ENCODE measurements around the gene DSCAM. TPM values are rescaled to one million over a fixed set of nuclear protein-coding genes. Genes with fewer than 3 reads are reported as not detected.

DSCAM gene
- total RNA-seq, 1 donor from 2014 or later = not detected

GRCh38 chr21:40813918-40814317, 33.0 kb downstream of the DSCAM start:
- Mint-ChIP-seq H3K4me3 (no peak overlapping the region), H3K36me3 (no peaks in the 10 kb centered on the region), H3K4me1 (peaks cover 3% of the 10 kb centered on the region), H3K27me3 (ENCODE audit: insufficient read depth, low read depth) (no peaks in the 10 kb centered on the region), H3K27ac (no peak overlapping the region), H3K9me3 (no peaks in the 10 kb centered on the region)
- H3K9ac ChIP-seq = no peak overlapping the region
- no peak overlapping the region for H3K27ac ChIP-seq
- H3K4me1 ChIP-seq = peaks cover 7% of the 10 kb centered on the region
- no peak overlapping the region for H3K4me2 ChIP-seq
- H3F3A ChIP-seq (ENCODE audit: low read depth) = no peaks in the 10 kb centered on the region
- no peaks in the 10 kb centered on the region for H4K20me1 ChIP-seq (ENCODE audit: low read depth)
- no peak overlapping the region for H2AFZ ChIP-seq (replicated peaks)
- no peak for DNase-seq (ENCODE audit: low spot score)
- H3K27me3 ChIP-seq = no peaks in the 10 kb centered on the region
- H3K4me3 ChIP-seq = no peak overlapping the region
- H3K9me3 ChIP-seq (ENCODE audit: low read depth) = no peaks in the 10 kb centered on the region
- H3K79me2 ChIP-seq (ENCODE audit: low read depth) = no peaks in the 10 kb centered on the region
- TF ChIP-seq EZH2phosphoT487 (IDR thresholded peaks at IDR 0.05) = no peak
- no peak for TF ChIP-seq CTCF (IDR thresholded peaks at IDR 0.05)
- no peak for TF ChIP-seq EZH2 (IDR thresholded peaks at IDR 0.05)
- no peaks in the 10 kb centered on the region for H3K36me3 ChIP-seq

GRCh38 chr21:40809673-40810197, 37.2 kb downstream of the DSCAM start:
- Mint-ChIP-seq H3K4me3 (no peak overlapping the region), H3K9me3 (no peaks in the 10 kb centered on the region), H3K27me3 (ENCODE audit: insufficient read depth, low read depth) (peaks cover 5% of the 10 kb centered on the region), H3K36me3 (no peaks in the 10 kb centered on the region), H3K27ac (no peak overlapping the region), H3K4me1 (peaks cover 5% of the 10 kb centered on the region)
- Histone ChIP-seq H3K4me1 (peaks cover 3% of the 10 kb centered on the region), H3K36me3 (no peaks in the 10 kb centered on the region), H3K27me3 (no peaks in the 10 kb centered on the region), H3K9ac (no peak overlapping the region), H2AFZ (replicated peaks) (no peak overlapping the region), H3F3A (ENCODE audit: low read depth) (no peaks in the 10 kb centered on the region), H3K9me3 (ENCODE audit: low read depth) (no peaks in the 10 kb centered on the region), H4K20me1 (ENCODE audit: low read depth) (no peaks in the 10 kb centered on the region), H3K4me3 (no peak overlapping the region), H3K4me2 (no peak overlapping the region), H3K27ac (no peak overlapping the region), H3K79me2 (ENCODE audit: low read depth) (no peaks in the 10 kb centered on the region)
- no peak for DNase-seq (ENCODE audit: low spot score)
- TF ChIP-seq CTCF (IDR thresholded peaks at IDR 0.05) (no peak), EZH2phosphoT487 (IDR thresholded peaks at IDR 0.05) (no peak), EZH2 (IDR thresholded peaks at IDR 0.05) (no peak)

- Mint-ChIP-seq H3K36me3 (no peaks in the 10 kb centered on the region), H3K4me1 (peaks cover 5% of the 10 kb centered on the region), H3K4me3 (no peak overlapping the region), H3K27me3 (ENCODE audit: insufficient read depth, low read depth) (peaks cover 5% of the 10 kb centered on the region), H3K27ac (no peak overlapping the region), H3K9me3 (peaks cover 15% of the 10 kb centered on the region)
- Histone ChIP-seq H3K9me3 (ENCODE audit: low read depth) (peaks cover 13% of the 10 kb centered on the region), H3K27ac (no peak overlapping the region), H3K4me3 (no peak overlapping the region), H3F3A (ENCODE audit: low read depth) (no peaks in the 10 kb centered on the region), H3K4me2 (no peak overlapping the region), H3K79me2 (ENCODE audit: low read depth) (no peaks in the 10 kb centered on the region), H2AFZ (replicated peaks) (no peak overlapping the region), H3K36me3 (no peaks in the 10 kb centered on the region), H3K9ac (no peak overlapping the region), H3K4me1 (no peaks in the 10 kb centered on the region), H4K20me1 (ENCODE audit: low read depth) (no peaks in the 10 kb centered on the region), H3K27me3 (no peaks in the 10 kb centered on the region)
- no peak for DNase-seq (ENCODE audit: low spot score)
- TF ChIP-seq EZH2 (IDR thresholded peaks at IDR 0.05) = no peak
- TF ChIP-seq EZH2phosphoT487 (IDR thresholded peaks at IDR 0.05) = no peak
- no peak for TF ChIP-seq CTCF (IDR thresholded peaks at IDR 0.05)
These were observed 43.9 kb downstream of the DSCAM start for GRCh38 chr21:40803101-40803500.
